WTC11 (cell line): ENCODE data around the gene TTC17.

Source experiments
- TF ChIP-seq, protein P1 (sequence below): sonication (generic); formaldehyde crosslinking; IDR thresholded peaks from 2 replicates; pipeline ENCODE4 v1.8.0; 2022; ENCODE audit warnings: mild to moderate bottlenecking, missing genetic modification reagents
- TF ChIP-seq, protein P2 (sequence below): fragments of 200-600 bp; IDR thresholded peaks from 2 replicates; pipeline ENCODE4 v1.8.0; 2022; ENCODE audit warnings: antibody characterized with exemption
- TF ChIP-seq, protein P3 (sequence below): sonication (generic); formaldehyde crosslinking; IDR thresholded peaks from 2 replicates; pipeline ENCODE4 v1.8.1; 2023; ENCODE audit warnings: mild to moderate bottlenecking, missing genetic modification reagents, moderate library complexity

DNA sequence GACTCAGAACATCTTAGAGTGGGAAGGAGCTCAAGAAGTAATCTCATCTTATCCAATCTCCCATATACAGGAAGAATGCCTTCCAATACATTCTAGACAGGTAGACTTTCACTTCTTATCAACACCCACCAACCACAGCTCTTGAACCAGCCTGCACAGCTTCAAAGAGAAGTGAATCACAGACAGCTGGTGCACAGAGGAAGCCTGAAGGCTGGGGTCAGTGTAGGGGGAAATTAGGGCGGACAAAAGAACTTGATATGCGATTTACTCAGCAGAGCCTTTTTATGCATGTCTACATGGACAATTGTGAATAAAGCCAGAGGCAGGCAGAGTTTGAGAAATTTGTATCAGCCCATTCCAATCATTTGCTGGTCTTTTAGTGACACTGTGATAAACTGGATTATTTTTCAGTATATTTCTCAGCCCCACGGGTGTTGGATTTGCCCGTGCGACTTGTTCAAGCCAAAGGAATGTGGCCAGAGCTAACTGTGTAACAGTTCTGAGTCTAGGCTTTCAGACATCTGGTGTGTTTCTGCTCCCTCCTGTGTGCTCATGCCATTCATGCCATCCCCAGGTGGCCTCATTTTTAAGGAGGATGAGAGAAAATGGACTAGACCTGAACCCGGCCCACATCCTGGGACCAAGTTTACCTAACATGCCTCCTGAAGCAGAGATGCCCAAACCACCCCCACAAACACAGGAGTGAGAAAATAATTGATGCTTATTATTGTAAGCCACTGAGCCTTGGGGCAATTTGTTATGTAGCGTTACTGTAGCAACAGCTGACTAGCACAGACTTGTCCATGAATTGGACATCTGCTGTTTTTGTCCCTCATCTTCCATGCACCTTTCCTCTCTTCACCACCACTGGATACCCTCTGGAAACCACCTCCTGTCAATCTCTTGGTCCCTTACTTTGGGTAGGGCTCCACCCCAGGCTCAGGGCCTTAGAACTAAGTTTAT is 184.3 kb downstream of the TTC17 start:
- TF ChIP-seq, protein P1, sequence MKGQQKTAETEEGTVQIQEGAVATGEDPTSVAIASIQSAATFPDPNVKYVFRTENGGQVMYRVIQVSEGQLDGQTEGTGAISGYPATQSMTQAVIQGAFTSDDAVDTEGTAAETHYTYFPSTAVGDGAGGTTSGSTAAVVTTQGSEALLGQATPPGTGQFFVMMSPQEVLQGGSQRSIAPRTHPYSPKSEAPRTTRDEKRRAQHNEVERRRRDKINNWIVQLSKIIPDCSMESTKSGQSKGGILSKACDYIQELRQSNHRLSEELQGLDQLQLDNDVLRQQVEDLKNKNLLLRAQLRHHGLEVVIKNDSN (CRISPR knock-in tag) = no peak
- TF ChIP-seq, protein P2, sequence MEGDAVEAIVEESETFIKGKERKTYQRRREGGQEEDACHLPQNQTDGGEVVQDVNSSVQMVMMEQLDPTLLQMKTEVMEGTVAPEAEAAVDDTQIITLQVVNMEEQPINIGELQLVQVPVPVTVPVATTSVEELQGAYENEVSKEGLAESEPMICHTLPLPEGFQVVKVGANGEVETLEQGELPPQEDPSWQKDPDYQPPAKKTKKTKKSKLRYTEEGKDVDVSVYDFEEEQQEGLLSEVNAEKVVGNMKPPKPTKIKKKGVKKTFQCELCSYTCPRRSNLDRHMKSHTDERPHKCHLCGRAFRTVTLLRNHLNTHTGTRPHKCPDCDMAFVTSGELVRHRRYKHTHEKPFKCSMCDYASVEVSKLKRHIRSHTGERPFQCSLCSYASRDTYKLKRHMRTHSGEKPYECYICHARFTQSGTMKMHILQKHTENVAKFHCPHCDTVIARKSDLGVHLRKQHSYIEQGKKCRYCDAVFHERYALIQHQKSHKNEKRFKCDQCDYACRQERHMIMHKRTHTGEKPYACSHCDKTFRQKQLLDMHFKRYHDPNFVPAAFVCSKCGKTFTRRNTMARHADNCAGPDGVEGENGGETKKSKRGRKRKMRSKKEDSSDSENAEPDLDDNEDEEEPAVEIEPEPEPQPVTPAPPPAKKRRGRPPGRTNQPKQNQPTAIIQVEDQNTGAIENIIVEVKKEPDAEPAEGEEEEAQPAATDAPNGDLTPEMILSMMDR = no peak
- TF ChIP-seq, protein P3, sequence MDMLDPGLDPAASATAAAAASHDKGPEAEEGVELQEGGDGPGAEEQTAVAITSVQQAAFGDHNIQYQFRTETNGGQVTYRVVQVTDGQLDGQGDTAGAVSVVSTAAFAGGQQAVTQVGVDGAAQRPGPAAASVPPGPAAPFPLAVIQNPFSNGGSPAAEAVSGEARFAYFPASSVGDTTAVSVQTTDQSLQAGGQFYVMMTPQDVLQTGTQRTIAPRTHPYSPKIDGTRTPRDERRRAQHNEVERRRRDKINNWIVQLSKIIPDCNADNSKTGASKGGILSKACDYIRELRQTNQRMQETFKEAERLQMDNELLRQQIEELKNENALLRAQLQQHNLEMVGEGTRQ (CRISPR knock-in tag) = no peak
